Activated T-helper 1 cell treated with anti-CD3 and anti-CD28 coated beads, Interleukin-12 subunit alpha, Interleukin-12 subunit beta, Interleukin-2, Interleukin-4 antibody, amounts not matched to agents 30 ng/mL and 10 ng/mL and 1 ng/mL, durations not matched to agents 14 hours and 24 hours and 36 hours (primary cell): ENCODE data around the gene SGIP1. TPM values are rescaled to one million over a fixed set of nuclear protein-coding genes. Genes with fewer than 3 reads are reported as not detected.

Experiments
- DNase-seq: peaks from one replicate; pipeline ENCODE4 v3.0.0; 2021; ENCODE audit warnings: low spot score
- H3K27ac Mint-ChIP-seq: one replicate; pipeline ENCODE4 v1.8.0; 2021; ENCODE audit warnings: mild to moderate bottlenecking, mixed read lengths
- H3K27me3 Mint-ChIP-seq: one replicate; pipeline ENCODE4 v1.8.0; 2022; ENCODE audit warnings: mild to moderate bottlenecking, moderate library complexity, mixed read lengths; ENCODE audit not compliant: insufficient read depth
- H3K36me3 Mint-ChIP-seq: one replicate; pipeline ENCODE4 v1.8.0; 2021; ENCODE audit warnings: low read depth, mixed read lengths
- H3K4me1 Mint-ChIP-seq: one replicate; pipeline ENCODE4 v1.8.0; 2021; ENCODE audit warnings: low read depth, mixed read lengths
- H3K4me3 Mint-ChIP-seq: one replicate; pipeline ENCODE4 v1.8.0; 2021; ENCODE audit warnings: mild to moderate bottlenecking, moderate library complexity, mixed read lengths
- H3K9me3 Mint-ChIP-seq: one replicate; pipeline ENCODE4 v1.8.0; 2021; ENCODE audit warnings: mixed read lengths
- intact Hi-C: fragments of 100-400 bp; cut with micrococcal nuclease; formaldehyde crosslinking; loops from one replicate; pipeline ENCODE4 v1.15.1; 2024
- total RNA-seq: library from RNA; stranded (reverse); gene quantifications from 2 replicates; pipeline ENCODE4 v1.2.3, GENCODE V29; 2022

Gene SGIP1
- total RNA-seq, 1 donor from 2014 or later: not detected

DNA sequence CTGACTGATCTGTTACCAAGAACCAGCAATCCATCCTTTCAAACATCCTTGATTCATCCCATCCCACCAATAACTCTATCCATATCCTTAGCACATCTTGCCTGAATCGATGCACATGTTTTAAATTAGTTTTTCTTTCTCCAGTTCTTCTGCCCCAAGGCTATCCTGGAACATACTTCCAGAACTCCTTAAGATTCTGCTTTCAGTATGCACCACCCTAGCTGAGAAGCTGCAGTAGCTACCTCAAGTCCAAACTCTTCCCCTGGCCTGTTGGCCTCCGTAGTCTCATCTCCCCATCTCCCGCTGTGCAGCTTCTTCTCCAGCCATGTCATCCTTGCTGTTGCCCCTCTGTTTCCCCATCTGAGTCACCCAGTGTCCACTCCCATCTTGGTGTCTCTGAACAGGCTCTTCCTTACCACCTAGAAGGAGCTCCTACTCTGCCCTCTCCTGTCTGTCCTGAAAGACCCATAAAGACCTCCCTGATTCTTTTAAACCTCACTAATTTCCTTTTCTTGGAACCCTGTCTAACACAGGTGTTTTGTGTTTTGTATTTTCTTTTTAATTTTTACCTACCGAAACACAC, 108.0 kb downstream of the SGIP1 start:
- H3K4me1 Mint-ChIP-seq: no peaks in the 10 kb centered on the region
- intact Hi-C loops: loop anchor here (5.0 kb wide), 1 partner anchor 50 kb away; no protein-coding TSS in a partner anchor
- H3K27me3 Mint-ChIP-seq: peaks cover 10% of the 10 kb centered on the region
- H3K9me3 Mint-ChIP-seq: no peaks in the 10 kb centered on the region
- no peak for DNase-seq
- H3K4me3 Mint-ChIP-seq: no peak overlapping the region
- H3K36me3 Mint-ChIP-seq: no peaks in the 10 kb centered on the region
- H3K27ac Mint-ChIP-seq: no peak overlapping the region

- Mint-ChIP-seq H3K9me3 (no peaks in the 10 kb centered on the region), H3K4me1 (no peaks in the 10 kb centered on the region), H3K4me3 (no peak overlapping the region), H3K36me3 (no peaks in the 10 kb centered on the region), H3K27me3 (peaks cover 10% of the 10 kb centered on the region), H3K27ac (no peak overlapping the region)
- intact Hi-C loops: loop anchor here (5.0 kb wide), 1 partner anchor 51 kb away; no protein-coding TSS in a partner anchor
- no peak for DNase-seq
Observed at GRCh38 chr1:66642992-66643391, 109.0 kb downstream of the SGIP1 start.

DNA sequence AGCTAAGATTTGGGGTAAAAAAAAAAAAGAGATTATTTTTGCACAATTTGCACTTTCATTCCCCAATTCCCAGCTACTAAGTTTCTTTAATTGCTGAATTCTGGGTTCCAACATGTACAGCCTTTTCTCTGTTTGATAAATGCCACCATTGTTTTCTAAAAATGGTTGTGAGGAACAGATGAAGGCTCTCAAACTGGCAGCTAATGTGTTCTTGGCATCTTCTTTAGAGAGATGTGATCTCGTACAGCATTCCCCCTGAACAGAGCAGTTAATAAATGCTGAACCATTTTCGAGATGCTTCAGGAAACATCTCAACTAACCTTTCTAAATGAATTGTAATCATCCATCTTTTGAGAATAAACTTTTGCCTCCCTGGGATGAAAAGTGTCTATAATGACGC, 110.4 kb downstream of the SGIP1 start:
- H3K36me3 Mint-ChIP-seq: no peaks in the 10 kb centered on the region
- H3K27me3 Mint-ChIP-seq: peaks cover 10% of the 10 kb centered on the region
- H3K4me3 Mint-ChIP-seq: no peak overlapping the region
- intact Hi-C loops: loop anchor here (5.0 kb wide), 1 partner anchor 52 kb away; no protein-coding TSS in a partner anchor
- no peak for DNase-seq
- no peaks in the 10 kb centered on the region for H3K9me3 Mint-ChIP-seq
- H3K4me1 Mint-ChIP-seq: no peaks in the 10 kb centered on the region
- H3K27ac Mint-ChIP-seq: no peak overlapping the region

DNA sequence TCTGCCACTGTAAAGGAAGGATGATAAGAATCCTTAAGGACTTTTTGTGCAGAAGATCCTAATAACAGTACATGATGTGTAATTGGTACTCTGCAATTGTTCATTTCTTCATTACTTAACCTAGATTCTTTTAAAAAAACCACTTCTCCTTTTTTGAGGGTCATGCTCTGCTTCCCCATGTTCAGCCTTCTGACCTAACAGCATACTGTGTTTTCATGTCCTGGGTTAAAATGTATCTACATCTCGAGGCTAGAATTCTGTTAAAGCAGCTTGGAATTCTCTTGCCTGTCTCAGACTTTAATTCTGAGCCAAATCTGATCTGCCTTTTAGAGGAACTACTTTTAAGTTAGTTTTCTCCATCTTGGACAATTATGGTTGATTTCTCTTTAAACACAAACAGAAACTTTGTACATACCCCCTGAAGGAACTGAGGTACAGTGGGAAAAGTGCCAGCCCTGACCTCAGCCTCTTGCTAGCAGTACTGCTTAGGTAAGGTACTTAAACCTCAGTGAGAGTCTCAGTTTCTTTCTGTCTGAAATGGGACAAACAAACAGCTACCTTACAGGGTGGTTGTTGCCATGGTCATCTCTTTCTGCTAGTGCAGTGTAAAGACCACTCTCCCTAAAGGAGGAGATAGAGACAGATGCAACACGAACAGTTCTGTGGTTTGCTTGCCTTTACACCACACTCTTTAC, 115.1 kb downstream of the SGIP1 start:
- no peak overlapping the region for H3K27ac Mint-ChIP-seq
- H3K36me3 Mint-ChIP-seq: no peaks in the 10 kb centered on the region
- peaks cover 6% of the 10 kb centered on the region for H3K27me3 Mint-ChIP-seq
- no peak overlapping the region for H3K4me3 Mint-ChIP-seq
- intact Hi-C loops: no loop called here
- no peak for DNase-seq
- no peaks in the 10 kb centered on the region for H3K9me3 Mint-ChIP-seq
- no peaks in the 10 kb centered on the region for H3K4me1 Mint-ChIP-seq

GRCh38 chr1:66652556-66652955, 118.6 kb downstream of the SGIP1 start:
- Mint-ChIP-seq H3K27ac (no peak overlapping the region), H3K4me1 (no peaks in the 10 kb centered on the region), H3K9me3 (no peaks in the 10 kb centered on the region), H3K36me3 (no peaks in the 10 kb centered on the region), H3K4me3 (no peak overlapping the region), H3K27me3 (peaks cover 9% of the 10 kb centered on the region)
- no peak for DNase-seq
- intact Hi-C loops: no loop called here

GRCh38 chr1:66654643-66655042, 120.7 kb downstream of the SGIP1 start:
- no peaks in the 10 kb centered on the region for H3K4me1 Mint-ChIP-seq
- H3K4me3 Mint-ChIP-seq: no peak overlapping the region
- DNase-seq: no peak
- H3K36me3 Mint-ChIP-seq: no peaks in the 10 kb centered on the region
- H3K27ac Mint-ChIP-seq: no peak overlapping the region
- H3K9me3 Mint-ChIP-seq: no peaks in the 10 kb centered on the region
- intact Hi-C loops: no loop called here
- peaks cover 9% of the 10 kb centered on the region for H3K27me3 Mint-ChIP-seq

DNA sequence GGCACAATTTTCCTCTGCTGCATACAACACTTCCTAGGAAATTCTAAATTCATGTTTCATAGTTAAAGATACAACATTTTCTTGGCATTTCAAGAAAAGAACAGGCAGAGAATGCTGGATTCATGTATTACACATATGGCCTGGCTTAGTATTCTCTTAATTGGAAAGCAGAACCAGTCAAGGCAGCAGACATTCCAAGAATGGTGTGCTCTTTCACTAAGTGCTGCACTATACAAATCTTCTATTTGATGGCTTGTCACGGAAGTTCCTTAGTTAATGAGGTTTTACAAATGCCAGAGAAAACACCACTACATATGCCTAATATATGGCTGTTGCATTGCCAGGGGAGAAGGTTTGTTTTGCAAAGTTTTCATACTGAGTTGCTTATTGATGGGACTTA, 137.5 kb downstream of the SGIP1 start:
- intact Hi-C loops: no loop called here
- no peak for DNase-seq
- H3K27ac Mint-ChIP-seq: no peak overlapping the region
- H3K36me3 Mint-ChIP-seq: no peaks in the 10 kb centered on the region
- H3K4me3 Mint-ChIP-seq: no peak overlapping the region
- no peaks in the 10 kb centered on the region for H3K4me1 Mint-ChIP-seq
- H3K9me3 Mint-ChIP-seq: no peaks in the 10 kb centered on the region
- H3K27me3 Mint-ChIP-seq: peaks cover 6% of the 10 kb centered on the region

- no peaks in the 10 kb centered on the region for H3K36me3 Mint-ChIP-seq
- no peak overlapping the region for H3K27ac Mint-ChIP-seq
- intact Hi-C loops: no loop called here
- peaks cover 13% of the 10 kb centered on the region for H3K27me3 Mint-ChIP-seq
- H3K4me1 Mint-ChIP-seq: no peaks in the 10 kb centered on the region
- no peak for DNase-seq
- no peak overlapping the region for H3K4me3 Mint-ChIP-seq
- no peaks in the 10 kb centered on the region for H3K9me3 Mint-ChIP-seq
Observed at GRCh38 chr1:66676613-66677298, 142.8 kb downstream of the SGIP1 start.

- no peak overlapping the region for H3K4me3 Mint-ChIP-seq
- peaks cover 15% of the 10 kb centered on the region for H3K27me3 Mint-ChIP-seq
- no peaks in the 10 kb centered on the region for H3K36me3 Mint-ChIP-seq
- no peak overlapping the region for H3K27ac Mint-ChIP-seq
- no peaks in the 10 kb centered on the region for H3K4me1 Mint-ChIP-seq
- no peaks in the 10 kb centered on the region for H3K9me3 Mint-ChIP-seq
- intact Hi-C loops: no loop called here
- DNase-seq: no peak
Observed at GRCh38 chr1:66678146-66678545, 144.2 kb downstream of the SGIP1 start.

GRCh38 chr1:66679140-66679539, 145.2 kb downstream of the SGIP1 start:
- H3K4me3 Mint-ChIP-seq: no peak overlapping the region
- no peaks in the 10 kb centered on the region for H3K36me3 Mint-ChIP-seq
- no peak for DNase-seq

DNA sequence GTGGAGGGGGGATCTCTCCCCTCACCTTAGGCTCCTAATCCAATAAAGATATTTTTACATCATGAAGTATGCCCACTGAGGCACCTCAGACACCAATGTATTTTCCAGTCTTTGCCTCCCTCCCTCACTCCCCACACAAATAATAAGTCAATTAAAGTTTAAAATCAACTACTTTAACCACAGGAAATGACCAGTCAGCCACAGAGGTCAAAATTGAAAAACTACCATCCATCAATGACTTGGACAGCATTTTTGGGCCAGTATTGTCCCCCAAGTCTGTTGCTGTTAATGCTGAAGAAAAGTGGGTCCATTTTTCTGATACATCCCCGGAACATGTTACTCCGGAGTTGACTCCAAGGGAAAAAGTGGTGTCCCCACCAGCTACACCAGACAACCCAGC, 147.7 kb downstream of the SGIP1 start:
- DNase-seq: no peak
- no peak overlapping the region for H3K27ac Mint-ChIP-seq
- no peaks in the 10 kb centered on the region for H3K9me3 Mint-ChIP-seq
- intact Hi-C loops: no loop called here
- H3K4me3 Mint-ChIP-seq: no peak overlapping the region
- H3K27me3 Mint-ChIP-seq: peaks cover 12% of the 10 kb centered on the region
- no peaks in the 10 kb centered on the region for H3K4me1 Mint-ChIP-seq
- H3K36me3 Mint-ChIP-seq: no peaks in the 10 kb centered on the region

More at GRCh38 chr1:66679140-66679539, 145.2 kb downstream of the SGIP1 start:
- no peak overlapping the region for H3K27ac Mint-ChIP-seq
- intact Hi-C loops: no loop called here
- peaks cover 13% of the 10 kb centered on the region for H3K27me3 Mint-ChIP-seq
- H3K4me1 Mint-ChIP-seq: no peaks in the 10 kb centered on the region
- no peaks in the 10 kb centered on the region for H3K9me3 Mint-ChIP-seq

DNA sequence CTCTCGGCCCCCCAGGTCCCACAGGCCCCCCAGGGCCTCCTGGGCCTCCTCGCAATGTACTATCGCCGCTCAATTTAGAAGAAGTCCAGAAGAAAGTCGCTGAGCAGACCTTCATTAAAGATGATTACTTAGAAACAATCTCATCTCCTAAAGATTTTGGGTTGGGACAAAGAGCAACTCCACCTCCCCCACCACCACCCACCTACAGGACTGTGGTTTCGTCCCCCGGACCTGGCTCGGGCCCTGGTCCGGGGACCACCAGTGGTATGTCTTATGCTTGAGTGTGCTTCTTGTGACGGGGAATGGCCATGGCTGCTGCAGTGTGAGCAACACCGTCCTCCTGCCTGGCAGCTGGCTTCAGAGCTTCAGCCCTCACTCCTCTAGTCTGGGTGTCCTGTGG, 148.2 kb downstream of the SGIP1 start:
- intact Hi-C loops: no loop called here
- Mint-ChIP-seq H3K4me1 (no peaks in the 10 kb centered on the region), H3K36me3 (no peaks in the 10 kb centered on the region), H3K27me3 (peaks cover 8% of the 10 kb centered on the region), H3K4me3 (no peak overlapping the region), H3K9me3 (no peaks in the 10 kb centered on the region), H3K27ac (no peak overlapping the region)
- no peak for DNase-seq

GRCh38 chr1:66684353-66684752, 150.4 kb downstream of the SGIP1 start:
- no peak overlapping the region for H3K4me3 Mint-ChIP-seq
- H3K4me1 Mint-ChIP-seq: no peaks in the 10 kb centered on the region
- H3K27ac Mint-ChIP-seq: no peak overlapping the region
- H3K9me3 Mint-ChIP-seq: no peaks in the 10 kb centered on the region
- intact Hi-C loops: no loop called here
- peaks cover 5% of the 10 kb centered on the region for H3K27me3 Mint-ChIP-seq
- no peaks in the 10 kb centered on the region for H3K36me3 Mint-ChIP-seq
- DNase-seq: no peak
